ENCODE results near the gene SNX27. TPM values are rescaled to one million over a fixed set of nuclear protein-coding genes. Genes with fewer than 3 reads are reported as not detected.

The SNX27 gene
- total RNA-seq, 4 donors from 2014 or later: 48.1 to 61.1 (median 53.8) TPM

DNA sequence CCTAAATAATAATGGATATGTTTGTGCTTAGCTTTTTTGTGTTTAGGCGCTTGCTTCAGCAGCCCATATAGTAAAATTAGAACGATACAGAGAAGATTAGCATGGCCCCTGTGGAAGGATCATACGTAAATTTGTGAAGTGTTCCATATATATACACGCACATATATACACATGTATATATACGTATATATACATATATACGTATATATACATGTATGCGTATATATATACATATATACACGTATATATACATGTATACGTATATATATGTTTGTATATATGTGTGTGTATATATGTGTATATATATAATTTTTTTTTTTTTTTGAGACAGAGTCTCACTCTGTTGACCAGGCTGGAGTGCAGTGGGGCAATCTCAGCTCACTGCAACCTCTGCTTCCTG, 17.4 kb downstream of the SNX27 start:
- H3K27ac ChIP-seq: no peak overlapping the region
- H3K27me3 ChIP-seq: no peaks in the 10 kb centered on the region
- TF ChIP-seq EP300 (IDR thresholded peaks at IDR 0.05) (no peak), POLR2AphosphoS5 (IDR thresholded peaks at IDR 0.05) (no peak), POLR2A (IDR thresholded peaks at IDR 0.05) (no peak)
- TF ChIP-seq, protein P1, sequence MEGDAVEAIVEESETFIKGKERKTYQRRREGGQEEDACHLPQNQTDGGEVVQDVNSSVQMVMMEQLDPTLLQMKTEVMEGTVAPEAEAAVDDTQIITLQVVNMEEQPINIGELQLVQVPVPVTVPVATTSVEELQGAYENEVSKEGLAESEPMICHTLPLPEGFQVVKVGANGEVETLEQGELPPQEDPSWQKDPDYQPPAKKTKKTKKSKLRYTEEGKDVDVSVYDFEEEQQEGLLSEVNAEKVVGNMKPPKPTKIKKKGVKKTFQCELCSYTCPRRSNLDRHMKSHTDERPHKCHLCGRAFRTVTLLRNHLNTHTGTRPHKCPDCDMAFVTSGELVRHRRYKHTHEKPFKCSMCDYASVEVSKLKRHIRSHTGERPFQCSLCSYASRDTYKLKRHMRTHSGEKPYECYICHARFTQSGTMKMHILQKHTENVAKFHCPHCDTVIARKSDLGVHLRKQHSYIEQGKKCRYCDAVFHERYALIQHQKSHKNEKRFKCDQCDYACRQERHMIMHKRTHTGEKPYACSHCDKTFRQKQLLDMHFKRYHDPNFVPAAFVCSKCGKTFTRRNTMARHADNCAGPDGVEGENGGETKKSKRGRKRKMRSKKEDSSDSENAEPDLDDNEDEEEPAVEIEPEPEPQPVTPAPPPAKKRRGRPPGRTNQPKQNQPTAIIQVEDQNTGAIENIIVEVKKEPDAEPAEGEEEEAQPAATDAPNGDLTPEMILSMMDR (IDR thresholded peaks at IDR 0.05): no peak
- peaks cover 0 to 8% of the 10 kb centered on the region in 2 donors for H3K36me3 ChIP-seq
- H3K9me3 ChIP-seq: no peaks in the 10 kb centered on the region
- H3K4me3 ChIP-seq: no peak overlapping the region
- 73 to 83% methylated on average over 3 to 9 of the region's 9 CpGs for WGBS, 2 donors (ENCODE audit: low coverage in 1 of 2)
- ATAC-seq: no peak
- H3K4me1 ChIP-seq: peaks cover 0 to 43% (median 0%) of the 10 kb centered on the region in 3 donors

DNA sequence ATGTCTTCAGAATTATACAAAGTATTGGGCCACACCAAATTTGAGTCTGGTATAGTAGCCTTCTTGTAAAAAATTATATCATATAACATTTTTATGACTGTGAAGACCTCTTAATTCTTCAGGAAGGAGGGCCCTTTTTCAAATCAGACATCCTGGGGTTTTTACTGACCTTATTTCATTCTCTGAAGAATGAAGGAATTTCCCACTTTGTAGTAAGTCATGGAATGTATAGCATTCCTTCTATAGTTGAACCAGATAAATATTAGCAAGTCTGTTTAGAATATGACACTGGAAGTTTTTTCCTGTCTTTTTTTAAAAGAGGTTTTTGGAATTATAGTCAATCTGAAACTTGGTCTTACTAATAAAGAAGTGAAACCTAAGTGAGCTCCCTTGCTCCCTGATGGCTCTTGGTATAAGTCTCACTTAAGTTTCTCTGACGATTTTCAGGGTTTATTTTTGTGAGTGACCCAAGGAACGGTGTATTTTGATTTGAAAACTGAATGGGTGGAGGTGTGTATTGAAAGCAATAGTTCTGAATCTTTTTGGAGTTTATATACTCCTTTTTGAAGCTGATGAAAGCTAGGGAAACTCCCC, 23.7 kb downstream of the SNX27 start:
- Histone ChIP-seq H3K27ac (peak overlapping the region in 3 of 4 donors; percentile 11 to 32 (median 22)), H3K4me1 (peaks cover 7 to 84% (median 13%) of the 10 kb centered on the region in 3 donors), H3K9me3 (no peaks in the 10 kb centered on the region), H3K4me3 (no peak overlapping the region), H3K36me3 (no peaks in the 10 kb centered on the region), H3K27me3 (no peaks in the 10 kb centered on the region)
- no peak for ATAC-seq
- WGBS, 2 donors (ENCODE audit: low coverage in 1 of 2): 17 to 54% methylated on average over 2 of the region's 2 CpGs
- TF ChIP-seq POLR2AphosphoS5 (IDR thresholded peaks at IDR 0.05): no peak
- TF ChIP-seq, protein P1 (IDR thresholded peaks at IDR 0.05): no peak

DNA sequence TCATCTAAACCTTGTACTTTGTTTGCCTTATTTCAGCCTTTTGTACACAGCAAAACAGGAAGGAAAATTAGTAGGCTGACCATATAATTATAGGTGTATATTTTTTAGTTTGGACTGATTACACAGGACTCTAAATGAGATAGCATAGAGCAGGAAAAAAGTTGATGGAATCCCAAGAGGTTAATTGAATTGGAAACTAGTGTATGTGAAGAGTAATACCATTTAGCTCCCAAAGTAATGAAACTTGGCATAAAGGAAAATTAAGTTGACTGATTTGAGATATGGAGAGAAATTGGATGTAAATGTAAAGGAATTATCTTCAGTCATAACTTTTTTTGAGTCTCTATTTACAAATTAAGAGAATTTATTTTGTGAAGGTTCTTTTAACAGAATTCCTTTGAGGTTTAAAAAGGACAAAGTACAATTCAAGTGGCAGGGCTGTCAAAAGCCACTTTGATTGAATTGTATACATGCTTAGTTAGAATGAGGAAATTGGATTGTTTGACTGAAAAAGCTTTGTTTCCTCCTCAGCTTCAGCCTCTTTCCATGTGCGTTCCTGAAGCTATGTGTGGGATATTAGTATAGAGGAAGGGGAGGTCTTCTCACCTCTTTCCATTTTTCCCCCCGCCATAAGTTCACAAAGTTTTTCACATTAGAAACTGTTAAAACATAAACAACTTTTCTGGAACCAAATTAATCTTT, 26.4 kb downstream of the SNX27 start:
- Histone ChIP-seq H3K4me3 (no peak overlapping the region), H3K9me3 (no peaks in the 10 kb centered on the region), H3K36me3 (no peaks in the 10 kb centered on the region), H3K27me3 (no peaks in the 10 kb centered on the region), H3K4me1 (peaks cover 7 to 68% (median 13%) of the 10 kb centered on the region in 3 donors), H3K27ac (peak overlapping the region; percentile 25 to 68 (median 64))
- 13 to 67% methylated on average over 1 to 2 of the region's 2 CpGs for WGBS, 2 donors (ENCODE audit: low coverage in 1 of 2)
- ATAC-seq: no peak
- TF ChIP-seq, protein P1 (IDR thresholded peaks at IDR 0.05): no peak
- no peak for TF ChIP-seq POLR2AphosphoS5 (IDR thresholded peaks at IDR 0.05)
- TF ChIP-seq POLR2A (IDR thresholded peaks at IDR 0.05): no peak
- no peak for TF ChIP-seq EP300 (IDR thresholded peaks at IDR 0.05)

GRCh38 chr1:151638812-151639211, 27.0 kb downstream of the SNX27 start:
- WGBS, 2 donors (ENCODE audit: low coverage in 1 of 2): 60 to 69% methylated on average over 1 to 9 of the region's 9 CpGs

More at GRCh38 chr1:151638812-151639211, 27.0 kb downstream of the SNX27 start:
- peak overlapping the region in 3 of 4 donors; percentile 64 to 68 (median 65) for H3K27ac ChIP-seq
- H3K4me3 ChIP-seq: no peak overlapping the region
- H3K9me3 ChIP-seq: no peaks in the 10 kb centered on the region
- TF ChIP-seq, protein P1 (IDR thresholded peaks at IDR 0.05): no peak
- TF ChIP-seq EP300 (IDR thresholded peaks at IDR 0.05): no peak
- ATAC-seq: no peak
- no peaks in the 10 kb centered on the region for H3K27me3 ChIP-seq
- peaks cover 7 to 64% (median 13%) of the 10 kb centered on the region in 3 donors for H3K4me1 ChIP-seq
- H3K36me3 ChIP-seq: no peaks in the 10 kb centered on the region
